Endothelial cell of umbilical vein (primary cell): ENCODE measurements around the gene DRC7.

Experiments
- EZH2 ChIP-seq: IDR thresholded peaks from 2 replicates; pipeline ENCODE4 v1.6.1; 2012; ENCODE audit warnings: borderline replicate concordance, low read depth, mild to moderate bottlenecking, moderate library complexity, low read length, inconsistent platforms; ENCODE audit not compliant: severe bottlenecking
- FOS ChIP-seq: IDR thresholded peaks from 2 replicates; pipeline ENCODE4 v1.6.1; 2011; ENCODE audit warnings: mild to moderate bottlenecking, low read length, moderate library complexity, borderline replicate concordance; ENCODE audit not compliant: insufficient read depth
- GATA2 ChIP-seq: IDR thresholded peaks from 2 replicates; pipeline ENCODE4 v1.7.0; 2011; ENCODE audit warnings: low read depth, mild to moderate bottlenecking, moderate library complexity, mixed read lengths, low read length; ENCODE audit not compliant: insufficient read length, insufficient read depth
- JUN ChIP-seq: IDR thresholded peaks from 2 replicates; pipeline ENCODE4 v1.6.1; 2011; ENCODE audit warnings: borderline replicate concordance, low read depth; ENCODE audit not compliant: insufficient read length, insufficient read depth
- MAX ChIP-seq: IDR thresholded peaks from 2 replicates; pipeline ENCODE4 v1.6.1; 2011; ENCODE audit not compliant: insufficient read depth, insufficient read length
- MYC ChIP-seq: IDR thresholded peaks from one replicate; pipeline ENCODE4 v1.6.1; 2011; ENCODE audit warnings: mild to moderate bottlenecking, low read depth, low read length
- POLR2A ChIP-seq: IDR thresholded peaks from 2 replicates; pipeline ENCODE4 v1.6.1; 2012; ENCODE audit warnings: low read depth, mild to moderate bottlenecking, control low read depth, low read length
- POLR2AphosphoS5 ChIP-seq: IDR thresholded peaks from 2 replicates; pipeline ENCODE4 v1.6.1; 2012; ENCODE audit warnings: low read depth, mild to moderate bottlenecking, control low read depth, low read length, moderate library complexity; ENCODE audit not compliant: insufficient read depth
- TF ChIP-seq, protein P1 (sequence below), 2 donors: IDR thresholded peaks; 1 replicate in 1 of 2; 2 replicates in 1 of 2; pipeline ENCODE4 v1.5.1; 2011; ENCODE audit warnings: low read length in 2 of 2, mild to moderate bottlenecking in 2 of 2, moderate library complexity in 2 of 2, control low read depth in 1 of 2, inconsistent platforms in 1 of 2, low read depth in 1 of 2; ENCODE audit not compliant: insufficient read depth in 1 of 2; ENCODE audit errors: extremely low read depth in 1 of 2

GRCh38 chr16:57725976-57726375 is 31.4 kb downstream of the DRC7 start:
- TF ChIP-seq, protein P1, sequence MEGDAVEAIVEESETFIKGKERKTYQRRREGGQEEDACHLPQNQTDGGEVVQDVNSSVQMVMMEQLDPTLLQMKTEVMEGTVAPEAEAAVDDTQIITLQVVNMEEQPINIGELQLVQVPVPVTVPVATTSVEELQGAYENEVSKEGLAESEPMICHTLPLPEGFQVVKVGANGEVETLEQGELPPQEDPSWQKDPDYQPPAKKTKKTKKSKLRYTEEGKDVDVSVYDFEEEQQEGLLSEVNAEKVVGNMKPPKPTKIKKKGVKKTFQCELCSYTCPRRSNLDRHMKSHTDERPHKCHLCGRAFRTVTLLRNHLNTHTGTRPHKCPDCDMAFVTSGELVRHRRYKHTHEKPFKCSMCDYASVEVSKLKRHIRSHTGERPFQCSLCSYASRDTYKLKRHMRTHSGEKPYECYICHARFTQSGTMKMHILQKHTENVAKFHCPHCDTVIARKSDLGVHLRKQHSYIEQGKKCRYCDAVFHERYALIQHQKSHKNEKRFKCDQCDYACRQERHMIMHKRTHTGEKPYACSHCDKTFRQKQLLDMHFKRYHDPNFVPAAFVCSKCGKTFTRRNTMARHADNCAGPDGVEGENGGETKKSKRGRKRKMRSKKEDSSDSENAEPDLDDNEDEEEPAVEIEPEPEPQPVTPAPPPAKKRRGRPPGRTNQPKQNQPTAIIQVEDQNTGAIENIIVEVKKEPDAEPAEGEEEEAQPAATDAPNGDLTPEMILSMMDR (IDR thresholded peaks at IDR 0.05; ENCODE audit: extremely low read depth in 1 of 2, insufficient read depth in 1 of 2, low read depth in 1 of 2, low read length in 2 of 2): no peak
- TF ChIP-seq POLR2AphosphoS5 (no peak), EZH2 (no peak), POLR2A (no peak), MAX (no peak), FOS (no peak), MYC (no peak), GATA2 (no peak), JUN (no peak)
